NCI-H1092 treated with DMSO at 0.1 percent for 48 hours (cell line): ENCODE results near the gene AFMID.
"Not testable (repeated sequence)": the region's sequence is repeated elsewhere in the genome, so short reads cannot be mapped to it uniquely, and the experiment has no call there.

ENCODE experiments used
- DNase-seq: peaks from one replicate; lab custom pipeline; 2025; lab: John Stamatoyannopoulos, UW

AFMID gene

GRCh38 chr17:78238823-78239488, 51.8 kb downstream of the AFMID start:
- no peak for DNase-seq

GRCh38 chr17:78239489-78239931, 52.3 kb downstream of the AFMID start:
- DNase-seq, result no peak

DNA sequence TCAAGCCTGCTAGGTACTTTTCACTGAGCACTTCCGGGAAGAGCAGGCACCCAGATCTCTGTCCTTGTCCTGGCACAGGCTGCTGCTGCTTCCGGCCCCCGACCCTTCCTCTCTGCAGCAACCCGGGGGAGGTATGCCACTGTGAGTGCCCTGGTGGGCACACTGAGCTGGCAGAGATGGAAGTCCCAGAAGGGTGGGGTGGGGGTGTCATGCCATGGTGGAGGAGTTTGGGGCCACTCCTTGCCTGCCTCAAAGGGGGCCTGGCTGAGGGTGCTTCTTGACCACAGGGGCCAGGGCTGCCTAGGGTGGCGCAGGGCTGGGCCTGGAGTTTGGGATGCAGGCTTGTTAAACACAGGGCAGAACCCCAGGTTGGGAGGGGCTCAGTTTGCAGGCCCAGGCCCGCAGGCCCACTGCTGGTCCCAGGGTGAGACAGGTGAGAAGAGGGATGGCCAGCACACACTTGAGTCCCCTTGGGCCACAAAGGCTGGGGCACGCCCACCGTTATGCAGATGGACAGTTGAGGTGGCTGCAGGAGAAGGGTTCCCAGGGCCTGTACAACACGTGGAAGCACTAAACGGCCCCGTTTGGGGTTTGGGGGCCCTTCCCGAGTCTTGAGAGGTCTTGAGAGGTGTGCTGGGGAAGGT, 53.0 kb downstream of the AFMID start:
- DNase-seq, result no peak

DNA sequence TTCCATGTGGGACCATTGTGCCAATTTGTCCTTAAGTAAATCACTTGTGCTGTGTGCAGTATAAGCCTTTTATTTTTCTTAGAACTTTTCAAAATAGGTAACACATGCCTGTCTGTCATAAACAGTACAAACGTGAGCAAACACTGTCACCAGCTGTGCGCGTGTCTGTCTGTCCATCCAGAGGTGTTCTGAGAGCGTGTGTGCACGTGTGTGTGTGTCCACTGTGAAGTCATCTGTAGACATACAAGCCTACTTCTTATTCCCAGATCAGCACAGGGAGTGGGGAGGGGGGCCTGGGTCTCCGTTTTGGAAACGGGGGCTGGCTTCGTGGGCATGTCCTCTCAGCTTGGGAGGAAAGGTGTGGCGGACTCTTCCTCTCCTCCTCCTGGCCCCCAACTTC, 53.7 kb downstream of the AFMID start:
- DNase-seq, result no peak

- no peak for DNase-seq
Measured at GRCh38 chr17:78241277-78242023, 54.3 kb downstream of the AFMID start.

DNA sequence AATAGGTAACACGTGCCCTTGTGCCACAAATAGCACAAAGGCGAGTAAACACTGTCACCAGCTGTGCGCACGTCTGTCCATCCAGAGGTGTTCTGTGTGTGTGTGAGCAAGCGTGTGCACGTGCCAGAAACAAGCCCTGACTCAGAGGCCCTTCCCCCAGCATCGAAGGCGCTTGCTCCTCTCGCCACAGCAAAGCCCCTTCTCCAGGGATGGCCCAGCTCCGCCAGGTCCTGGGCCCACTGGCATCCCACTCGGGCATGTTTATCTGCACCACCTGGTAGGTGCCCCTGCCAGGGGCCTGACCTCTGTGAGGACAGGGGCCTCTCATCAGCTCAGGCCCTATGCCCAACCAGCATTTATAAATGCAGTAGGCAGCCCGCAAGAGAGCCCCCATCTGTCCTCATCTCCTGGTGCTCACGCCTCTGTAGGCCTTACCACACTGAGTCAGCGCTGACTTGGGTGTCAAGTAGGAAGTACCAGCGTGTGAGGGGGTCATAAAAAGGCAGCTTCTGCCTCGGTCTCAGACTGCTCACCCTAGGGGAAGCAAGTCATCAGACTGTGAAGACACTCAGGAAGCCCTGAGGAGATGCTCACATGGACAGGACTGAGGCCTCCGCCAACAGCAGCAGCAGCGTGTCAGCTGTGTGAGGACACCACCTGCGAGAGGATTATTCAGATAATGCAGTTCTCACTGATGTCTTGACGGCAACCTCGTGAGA, 55.0 kb downstream of the AFMID start:
- DNase-seq, result no peak

DNA sequence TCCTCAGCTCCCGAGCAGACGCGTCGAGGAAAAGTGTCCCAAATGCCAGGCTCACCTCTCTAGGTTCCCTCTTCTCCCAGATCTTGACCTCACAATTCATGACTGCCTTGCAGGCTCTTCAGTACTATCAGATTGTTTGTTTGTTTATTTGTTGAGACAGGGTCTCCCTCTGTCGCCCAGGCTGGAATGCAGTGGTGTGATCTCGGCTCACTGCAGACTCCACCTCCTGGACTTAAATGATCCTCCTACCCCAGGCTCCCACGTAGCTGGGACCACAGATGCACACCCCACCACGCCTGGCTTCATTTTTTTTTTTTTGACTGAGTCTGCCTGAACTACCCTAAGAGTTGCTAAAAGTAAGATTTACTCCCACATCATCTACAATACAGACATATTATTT, 60.1 kb downstream of the AFMID start:
- no peak for DNase-seq

DNA sequence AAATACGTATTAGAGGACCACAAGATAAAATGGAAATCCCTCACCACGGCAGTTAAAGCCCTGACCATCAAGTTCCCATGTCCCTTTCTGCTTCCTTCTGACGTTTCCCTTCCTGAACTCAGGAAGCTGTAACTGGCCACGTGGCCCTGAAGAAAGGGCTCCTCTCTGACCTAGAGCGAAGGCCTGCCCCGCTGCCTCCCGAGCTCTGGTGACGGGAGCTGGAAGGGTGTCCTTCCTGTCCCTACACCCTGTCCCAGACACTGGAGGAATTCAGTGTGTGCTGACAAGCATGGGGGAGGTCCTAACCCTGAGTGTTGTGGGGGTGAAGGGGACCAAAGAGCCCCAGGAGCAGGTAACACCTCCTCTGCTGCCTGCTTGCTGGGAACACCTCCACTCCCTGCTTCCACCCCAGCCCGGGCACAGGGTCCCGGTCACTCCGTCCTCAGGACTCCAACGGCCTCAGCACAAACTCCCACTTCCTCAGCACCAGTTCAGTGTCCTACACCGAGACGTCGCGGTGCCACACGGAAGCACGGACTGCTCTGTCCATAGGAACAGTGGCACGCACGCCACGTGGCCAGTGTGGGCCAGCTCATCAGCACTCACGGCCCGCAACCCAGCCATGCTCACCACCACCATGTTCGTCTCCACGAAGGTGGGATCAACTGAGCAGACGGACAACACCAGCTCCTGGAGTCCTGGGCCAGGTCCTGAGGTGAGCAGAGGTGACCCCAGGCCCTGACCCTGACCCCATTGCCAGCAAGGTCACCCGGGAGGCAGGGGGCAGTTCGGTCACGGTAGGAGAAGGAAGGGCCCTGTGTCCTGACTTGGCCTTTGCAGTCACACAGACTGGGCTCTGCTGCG, 61.1 kb downstream of the AFMID start:
- DNase-seq, result no peak

DNA sequence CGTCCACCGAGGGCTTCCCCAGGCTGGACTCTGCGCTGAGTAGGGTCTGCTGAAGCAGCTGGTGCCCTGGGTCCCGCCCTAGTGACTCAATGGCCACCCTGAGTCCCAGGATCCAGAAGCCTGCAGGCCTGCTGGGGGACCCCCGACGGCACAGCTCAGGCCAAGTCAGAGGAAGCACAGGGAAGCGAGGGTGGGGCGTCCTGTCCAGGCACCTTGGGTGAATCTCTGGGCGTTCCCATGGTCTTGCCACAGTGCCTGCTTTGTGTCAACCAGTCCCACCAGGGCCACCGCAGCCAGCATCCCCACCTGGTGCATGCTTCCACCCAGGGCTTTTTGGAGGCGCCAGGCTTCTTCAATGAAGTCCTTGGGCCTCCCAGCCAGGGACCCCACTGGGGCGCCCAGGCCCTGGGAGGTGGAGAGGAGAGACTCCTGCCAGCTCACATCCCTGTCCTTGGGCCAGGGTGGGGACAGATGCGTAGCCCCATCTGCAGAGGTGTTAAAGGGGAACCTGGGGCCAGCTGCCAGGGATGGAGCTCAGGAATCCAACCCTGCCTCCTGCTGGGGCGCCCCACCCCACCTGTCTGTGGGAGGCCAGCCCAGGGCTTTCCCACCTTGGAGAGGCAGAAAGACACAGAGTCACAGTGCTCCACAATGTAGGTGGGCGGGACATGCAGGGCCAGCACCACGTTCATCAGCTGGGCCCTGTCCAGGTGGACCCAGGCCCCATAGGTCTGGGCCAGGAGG, 62.1 kb downstream of the AFMID start:
- DNase-seq, result no peak

DNA sequence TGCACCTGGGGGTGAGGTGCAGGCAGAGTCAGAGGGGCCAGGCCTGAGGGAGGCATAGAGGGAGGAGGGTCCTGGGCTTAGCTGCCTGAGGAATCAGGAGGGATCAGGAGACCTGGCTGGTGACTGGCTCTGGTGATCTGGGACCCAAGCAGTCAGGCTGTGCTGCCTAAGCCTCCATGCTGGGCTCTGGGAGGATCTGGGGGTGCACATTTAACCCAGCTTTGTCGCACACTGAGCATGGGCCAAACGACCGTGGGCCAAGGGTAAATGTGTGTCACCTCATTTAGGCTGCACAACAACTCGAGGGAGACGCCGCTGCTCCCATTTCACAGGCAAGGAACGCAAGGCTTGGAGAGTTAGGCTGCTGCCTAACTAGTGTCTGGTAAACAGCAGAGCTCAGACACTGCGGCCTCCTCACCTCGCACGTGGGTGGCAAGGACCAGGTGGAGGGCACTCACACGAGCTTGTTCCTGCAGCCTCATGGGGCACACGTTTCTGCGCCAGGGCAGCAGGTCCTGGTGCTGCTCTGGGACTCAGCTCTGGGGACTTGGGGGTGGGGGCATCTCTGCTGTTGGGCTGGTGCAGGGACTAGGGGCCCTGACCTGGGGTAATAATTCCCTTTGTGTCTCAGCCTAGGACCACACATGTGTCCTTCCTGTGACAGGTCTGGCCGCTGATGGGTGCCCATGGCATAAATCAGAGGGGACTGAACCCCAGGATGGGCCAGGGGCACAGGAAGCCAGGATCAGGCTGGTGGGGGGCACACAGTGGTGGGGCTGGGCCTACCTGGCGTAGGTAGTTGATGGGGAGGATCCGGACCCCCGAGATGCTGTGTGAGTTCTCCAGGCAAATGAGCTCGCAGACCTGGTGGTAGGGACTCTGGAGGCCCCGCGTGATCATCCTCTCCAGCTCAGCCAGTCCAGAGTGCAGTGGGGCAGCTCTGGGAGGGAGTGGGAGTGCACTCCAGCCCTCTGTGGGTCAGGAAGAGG, 63.0 kb downstream of the AFMID start:
- DNase-seq, result no peak

GRCh38 chr17:78250891-78251772, 64.0 kb downstream of the AFMID start:
- DNase-seq, result peak; percentile 80

GRCh38 chr17:78251773-78252103, 64.6 kb downstream of the AFMID start:
- no peak for DNase-seq

DNA sequence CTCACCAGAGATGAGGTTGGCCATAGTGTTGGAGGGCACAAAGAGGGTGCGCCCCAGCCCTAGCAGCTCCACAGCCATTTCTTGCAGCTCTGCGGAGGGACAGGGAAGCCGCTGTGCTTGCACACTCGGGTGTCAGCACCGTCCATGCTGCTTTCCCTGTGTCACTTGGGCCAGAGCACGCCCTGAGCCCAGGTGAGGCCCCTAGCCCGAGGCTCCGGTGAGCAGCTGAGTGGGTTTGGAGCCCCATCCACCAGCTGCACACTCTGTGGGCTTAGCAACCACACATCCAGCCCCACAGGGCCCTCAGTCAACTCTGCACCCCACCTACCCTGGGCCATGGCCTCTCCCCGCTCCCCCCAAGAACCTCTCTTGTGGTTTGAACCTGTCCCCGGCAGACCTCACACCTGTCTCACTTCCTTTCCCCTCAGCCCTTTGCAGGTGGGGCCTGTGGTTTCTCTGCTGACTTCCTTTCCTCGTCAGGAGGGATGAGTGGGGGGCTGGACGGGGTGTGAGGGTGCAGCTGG, 65.0 kb downstream of the AFMID start:
- DNase-seq, result no peak

DNA sequence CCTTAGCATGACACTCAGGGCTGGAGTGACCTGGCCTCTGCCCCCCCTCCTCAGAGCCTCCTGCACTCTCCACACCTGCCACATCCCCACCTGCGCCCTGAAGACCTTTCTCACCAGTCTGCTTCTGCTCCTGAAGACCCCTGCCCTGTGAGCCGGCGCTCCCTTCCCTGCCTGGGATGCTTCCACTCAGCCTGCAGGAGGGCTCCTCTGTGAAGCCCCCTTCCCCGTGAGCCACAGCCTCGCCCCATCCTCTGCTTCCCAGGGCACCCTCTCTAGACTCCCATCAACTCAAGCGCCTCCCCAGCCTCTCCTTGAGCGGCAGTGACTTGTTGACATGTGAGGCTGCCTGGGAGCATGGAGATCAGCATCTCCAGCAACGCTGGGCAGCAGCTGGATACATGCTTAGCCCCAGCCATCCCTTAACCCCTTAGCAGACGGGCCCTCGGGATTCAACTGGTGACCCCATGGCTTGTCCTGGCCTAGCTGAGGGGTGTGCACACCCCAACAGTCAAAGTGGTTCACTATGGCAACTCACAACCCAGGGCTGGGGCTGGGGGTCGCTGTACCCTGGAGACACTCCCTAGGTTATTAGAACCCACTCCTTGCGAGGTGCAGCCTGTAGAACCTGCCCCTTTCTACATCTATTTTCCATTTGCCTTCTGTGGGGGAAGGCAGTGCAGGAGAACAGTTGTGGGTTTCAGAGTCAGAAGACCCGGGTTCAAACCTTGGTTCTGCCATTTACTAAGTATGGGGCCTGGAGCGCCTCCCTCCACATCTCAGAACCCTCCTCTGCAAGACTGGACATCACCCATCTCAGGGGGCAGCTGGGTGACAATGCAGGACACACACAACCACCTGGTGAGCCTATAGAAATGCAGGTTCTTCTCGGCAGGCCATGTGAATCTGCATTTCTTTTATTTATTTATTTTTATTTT, 65.8 kb downstream of the AFMID start:
- no peak for DNase-seq

GRCh38 chr17:78253636-78253945, 66.4 kb downstream of the AFMID start:
- DNase-seq, result not testable (repeated sequence)

GRCh38 chr17:78253946-78254672, 66.9 kb downstream of the AFMID start:
- peak; percentile 83 for DNase-seq
